HL-60/S4 (cell line): ENCODE data around the gene LITAF.

Source experiments
- in situ Hi-C: fragments of 300-500 bp; cut with MboI; formaldehyde crosslinking; loops from 2 replicates; pipeline ENCODE4 v1.14.3; 2022; ENCODE audit warnings: low sequenced_read_pairs

The LITAF gene

GRCh38 chr16:11586856-11587642 is at the start of gene LITAF:
Gene LITAF, minus strand, starts transcription at chr16:11586919. Its CDS starts 30,189 bp downstream, at chr16:11556730.
- in situ Hi-C loops = no loop called here

GRCh38 chr16:11636172-11636721 is 49.5 kb upstream of the LITAF start:
- in situ Hi-C loops = no loop called here

- in situ Hi-C loops = no loop called here
Measured at GRCh38 chr16:11635679-11636171, 49.0 kb upstream of the LITAF start.

GRCh38 chr16:11635113-11635652 is 48.5 kb upstream of the LITAF start:
- in situ Hi-C loops = no loop called here

- in situ Hi-C loops = no loop called here
Measured at GRCh38 chr16:11634312-11634711, 47.6 kb upstream of the LITAF start.

GRCh38 chr16:11633113-11633512 is 46.4 kb upstream of the LITAF start:
- in situ Hi-C loops = no loop called here

GRCh38 chr16:11632455-11632939 is 45.8 kb upstream of the LITAF start:
- in situ Hi-C loops = no loop called here

GRCh38 chr16:11631214-11631613 is 44.5 kb upstream of the LITAF start:
- in situ Hi-C loops = no loop called here

GRCh38 chr16:11630768-11631056 is 44.0 kb upstream of the LITAF start:
- in situ Hi-C loops = no loop called here

GRCh38 chr16:11630046-11630767 is 43.5 kb upstream of the LITAF start:
- in situ Hi-C loops = no loop called here

GRCh38 chr16:11629071-11630030 is 42.6 kb upstream of the LITAF start:
- in situ Hi-C loops = no loop called here

GRCh38 chr16:11627822-11628457 is 41.2 kb upstream of the LITAF start:
- in situ Hi-C loops = no loop called here

GRCh38 chr16:11627292-11627663 is 40.6 kb upstream of the LITAF start:
- in situ Hi-C loops = no loop called here

GRCh38 chr16:11626657-11627291 is 40.1 kb upstream of the LITAF start:
- in situ Hi-C loops = no loop called here

GRCh38 chr16:11625769-11626168 is 39.0 kb upstream of the LITAF start:
- in situ Hi-C loops = no loop called here

GRCh38 chr16:11624636-11625607 is 38.2 kb upstream of the LITAF start:
- in situ Hi-C loops = no loop called here

GRCh38 chr16:11624205-11624604 is 37.5 kb upstream of the LITAF start:
- in situ Hi-C loops = no loop called here

GRCh38 chr16:11621920-11622651 is 35.4 kb upstream of the LITAF start:
- in situ Hi-C loops = no loop called here
